NCI-H748 treated with DMSO at 0.1 percent for 48 hours (cell line): Measurements from ENCODE around the gene TAF13.
A peak's percentile ranks its signal among the peaks of the same experiment; 100 is the strongest.
"Not testable (repeated sequence)": the region's sequence is repeated elsewhere in the genome, so short reads cannot be mapped to it uniquely, and the experiment has no call there.

ENCODE experiments used
- DNase-seq: peaks from one replicate; lab custom pipeline; 2025; lab: John Stamatoyannopoulos, UW

Gene TAF13

DNA sequence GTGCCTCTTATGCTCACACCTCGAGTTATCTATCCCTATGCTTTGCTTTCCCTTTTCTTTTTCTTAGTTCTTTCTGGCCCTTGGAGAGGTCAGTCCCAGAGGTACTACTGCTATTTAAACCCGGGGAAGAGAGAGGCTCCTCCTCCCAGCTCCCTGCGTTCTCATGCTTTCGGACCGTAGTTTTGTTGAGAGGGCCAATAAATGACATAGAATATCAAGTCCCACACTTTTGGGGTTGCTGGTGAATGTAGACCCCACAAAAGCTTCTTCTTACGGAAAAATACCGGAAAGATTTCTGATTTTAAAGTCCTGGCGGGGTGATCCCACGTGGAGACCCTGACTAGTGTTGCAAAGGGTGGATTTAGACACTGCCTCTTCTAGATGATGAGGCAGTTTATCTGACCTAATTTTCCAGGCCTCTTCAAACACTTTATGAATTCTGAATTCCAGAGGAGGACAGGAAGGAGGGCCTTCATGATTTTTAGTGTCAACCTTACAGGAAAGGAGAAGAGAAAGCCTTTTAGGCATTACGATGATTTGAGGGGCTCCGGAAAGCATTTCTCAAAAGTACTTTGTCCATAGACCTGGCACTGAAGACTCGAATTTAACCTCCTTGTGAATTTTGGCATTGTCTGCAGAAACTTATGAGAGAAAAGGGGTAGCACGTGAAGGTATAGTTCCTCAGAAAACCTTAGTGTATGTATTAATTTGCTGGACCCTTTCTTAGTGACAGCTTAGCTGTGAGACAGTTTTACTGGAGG is 15.5 kb upstream of the TAF13 start:
- DNase-seq = no peak

DNA sequence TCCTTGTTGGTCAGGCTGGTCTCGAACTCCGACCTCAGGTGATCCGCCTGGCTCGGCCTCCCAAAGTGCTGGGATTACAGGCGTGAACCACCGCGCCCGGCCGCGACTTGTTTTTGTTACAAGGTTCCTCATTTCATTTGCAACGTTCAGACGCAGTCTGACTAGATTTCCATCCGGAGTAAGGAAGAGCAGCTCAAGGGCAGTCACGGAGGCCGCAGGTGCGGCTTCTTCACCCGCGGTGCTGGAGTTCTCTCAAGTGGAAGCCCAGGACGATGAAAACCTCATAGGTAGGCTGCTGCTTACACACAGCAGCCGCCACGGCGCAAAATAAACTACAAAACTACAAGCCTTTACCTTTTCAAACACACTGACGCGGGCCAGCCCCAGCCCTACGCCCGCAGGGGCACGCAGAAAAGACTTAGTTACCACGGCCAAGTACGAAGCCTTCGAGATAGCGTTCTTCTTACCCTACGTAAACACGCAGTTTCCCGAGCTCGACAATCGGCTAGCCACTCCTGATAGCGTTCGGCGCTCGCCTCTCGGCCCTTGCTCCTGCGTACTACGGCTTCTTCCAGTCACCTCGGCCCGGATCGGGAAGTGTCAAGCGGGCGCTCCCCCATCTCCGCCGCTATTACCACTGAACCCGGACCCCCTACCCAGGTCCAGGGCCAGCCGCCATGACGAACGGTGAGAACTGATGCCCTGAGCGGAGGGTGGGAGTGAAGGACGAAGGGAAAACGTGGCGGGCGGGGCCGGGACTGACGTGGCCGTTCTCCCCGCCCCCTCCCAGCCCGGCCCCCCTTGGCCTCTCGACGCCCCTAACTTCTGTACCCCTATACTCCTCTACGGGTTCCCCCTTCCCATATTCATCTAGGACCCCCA is 14.6 kb upstream of the TAF13 start, which contains the start of gene TMEM167B:
Gene TMEM167B (plus strand): TSS at position 569 of the 882 bp plus-strand sequence. CDS start 109 bp downstream, at position 678.
- peak; percentile 87 for DNase-seq

DNA sequence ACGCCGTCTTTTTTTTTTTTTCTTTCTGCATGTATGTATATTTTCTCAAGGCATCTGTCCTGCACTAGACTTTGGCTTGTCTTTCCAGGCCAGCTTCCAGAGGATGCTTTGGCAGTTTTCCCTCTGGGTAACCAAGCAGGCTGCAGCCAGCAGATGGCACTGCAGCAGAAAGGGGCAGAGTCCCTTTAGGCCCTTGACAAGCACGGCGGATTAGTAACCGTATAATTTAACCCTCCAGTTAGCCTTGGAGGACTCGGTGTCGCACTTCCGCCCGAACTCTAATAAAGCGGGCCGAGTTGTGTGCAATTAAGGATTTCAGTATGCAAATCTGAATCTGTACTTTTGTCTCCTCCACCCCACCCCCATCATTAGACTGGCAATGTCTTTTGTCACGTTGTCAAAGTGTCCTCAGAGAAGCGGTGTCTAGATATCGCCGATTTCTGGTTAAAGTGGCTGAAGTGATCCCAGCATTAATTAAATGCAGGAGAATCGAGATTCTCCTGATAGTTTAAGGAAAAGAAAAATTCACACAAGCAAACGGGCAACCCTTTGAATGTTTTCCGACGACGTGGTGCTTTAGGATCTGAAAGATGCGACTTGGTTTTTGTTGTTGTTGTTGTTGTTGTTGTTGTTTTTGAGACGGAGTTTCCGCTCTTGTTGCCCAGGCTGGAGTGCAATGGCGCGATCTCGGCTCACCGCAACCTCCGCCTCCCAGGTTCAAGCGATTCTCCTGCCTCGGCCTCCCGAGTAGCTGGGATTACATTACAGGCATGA is 13.6 kb upstream of the TAF13 start:
- DNase-seq = peak; percentile 82

DNA sequence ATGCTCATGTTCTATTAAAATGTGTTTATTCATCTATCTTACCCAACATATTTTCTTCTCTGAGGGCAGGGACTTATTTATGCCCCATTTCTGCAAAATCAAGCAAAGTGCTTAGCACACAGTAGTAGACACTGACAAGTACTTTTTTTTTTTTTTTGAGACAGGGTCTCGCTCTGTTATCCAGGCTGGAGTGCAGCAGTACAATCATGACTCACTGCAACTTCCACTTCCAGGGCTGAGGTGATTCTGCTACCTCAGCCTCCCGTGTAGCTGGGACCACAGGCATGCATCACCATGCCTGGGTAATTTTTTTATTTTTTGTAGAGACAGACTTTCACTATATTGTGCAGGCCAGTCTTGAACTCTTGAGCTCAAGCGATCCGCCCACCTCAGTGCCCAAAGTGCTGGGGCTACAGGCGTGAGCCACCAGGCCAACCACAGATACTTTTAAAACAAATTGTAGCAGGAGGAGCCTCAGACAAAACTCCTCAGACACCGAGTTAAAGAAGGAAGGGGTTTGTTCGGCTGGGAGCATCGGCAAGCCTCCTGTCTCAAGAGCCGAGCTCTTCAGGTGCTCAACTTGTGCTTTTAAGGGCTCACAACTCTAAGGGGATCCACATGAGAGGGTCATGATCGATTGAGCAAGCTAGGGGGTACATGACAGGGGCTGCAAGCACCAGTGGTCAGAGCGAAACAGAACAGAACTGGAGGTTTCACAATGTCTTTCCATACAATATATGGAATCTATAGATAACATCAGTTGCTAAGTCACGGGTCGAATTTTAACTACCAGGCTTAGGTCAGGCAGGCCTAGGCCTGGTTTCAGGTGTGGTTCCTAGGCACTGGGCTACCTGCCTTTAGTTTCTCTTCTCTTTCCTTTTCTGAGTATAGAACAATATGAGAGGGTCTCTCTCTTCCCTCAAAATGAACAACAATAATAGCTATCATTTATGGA is 9.0 kb upstream of the TAF13 start:
- DNase-seq = no peak

DNA sequence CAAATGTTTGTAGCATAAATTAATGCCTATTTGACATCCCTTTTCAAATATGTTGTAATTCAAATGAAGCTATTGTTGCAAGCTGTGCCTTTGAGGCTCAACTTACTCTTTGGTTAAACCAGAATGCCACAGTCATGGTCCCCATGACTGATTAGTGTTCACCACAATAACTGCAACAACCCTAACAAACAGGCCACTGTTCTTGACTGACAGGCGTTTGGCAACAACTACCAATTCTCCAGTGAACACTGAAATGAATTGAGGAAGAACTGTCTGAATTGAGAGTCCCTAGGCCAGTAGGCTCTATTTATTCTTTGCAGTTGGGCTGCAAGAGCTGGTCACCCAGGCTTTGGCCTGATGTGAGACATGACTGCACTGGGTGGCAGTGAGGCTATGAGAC is 8.1 kb upstream of the TAF13 start:
- no peak for DNase-seq

DNA sequence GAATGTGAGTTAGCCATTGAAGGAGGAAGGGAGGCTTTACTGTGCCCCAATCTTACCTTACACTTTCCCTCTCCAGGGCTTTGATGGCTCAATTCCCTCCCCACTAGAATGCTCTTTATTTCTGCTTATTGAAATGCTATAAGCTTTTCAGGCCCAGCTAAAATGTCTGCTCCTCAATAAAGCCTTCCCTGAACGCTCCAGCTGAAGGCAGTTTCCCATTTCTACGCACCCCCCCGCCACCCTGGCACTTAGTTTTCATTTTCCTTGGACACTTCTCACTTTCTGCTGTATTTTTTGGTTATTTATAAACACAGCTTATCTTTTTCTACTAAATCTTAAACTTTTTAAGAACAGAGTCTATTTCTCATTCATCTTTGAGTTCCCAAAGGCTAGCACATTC is 7.7 kb upstream of the TAF13 start:
- no peak for DNase-seq

DNA sequence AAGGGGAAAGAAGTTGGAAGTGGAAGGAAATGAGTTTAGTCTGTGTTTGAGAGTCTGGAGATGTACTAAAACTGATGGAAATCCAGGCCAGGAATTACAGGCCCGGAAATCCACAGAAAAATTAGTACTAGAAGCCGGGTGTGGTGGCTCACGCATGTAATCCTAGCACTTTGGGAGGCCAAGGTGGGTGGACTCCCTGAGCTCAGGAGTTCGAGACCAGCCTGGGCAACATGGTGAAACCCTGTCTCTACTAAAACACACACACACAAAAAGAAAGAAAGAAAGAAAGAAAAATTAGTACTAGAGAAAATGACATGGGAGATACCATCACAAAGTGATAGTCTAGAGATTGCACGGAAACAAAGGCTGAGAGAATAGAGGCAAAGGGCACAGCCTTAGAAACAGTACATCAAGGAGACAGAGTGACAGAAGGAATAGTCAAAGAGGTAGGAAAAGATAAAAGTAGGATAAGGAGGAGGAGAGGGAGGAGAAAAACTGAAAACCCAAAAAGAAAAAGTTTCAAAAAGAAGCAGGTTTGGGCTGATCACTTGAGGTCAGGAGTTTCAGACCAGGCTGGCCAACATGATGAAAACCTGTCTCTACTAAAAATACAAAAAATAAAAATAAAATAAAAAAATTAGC is 4.8 kb upstream of the TAF13 start:
- DNase-seq = no peak

DNA sequence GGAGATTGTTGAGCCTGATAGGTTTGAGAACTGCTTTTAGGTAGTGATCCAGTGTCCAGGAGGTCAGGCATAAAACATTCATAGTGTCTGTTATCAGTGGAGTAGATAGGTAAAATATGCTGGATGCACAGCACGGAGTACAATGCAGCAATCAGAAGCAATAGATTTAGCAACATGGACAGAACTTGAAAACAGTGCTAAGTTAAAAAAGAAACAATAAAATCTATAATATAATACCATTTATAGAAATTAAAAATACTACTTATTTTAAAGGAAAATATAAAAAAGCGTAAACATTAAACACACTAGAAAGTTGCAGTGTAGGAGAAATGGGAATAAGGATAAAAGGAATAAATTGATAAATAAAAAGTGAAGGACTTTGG is 3.4 kb upstream of the TAF13 start:
- DNase-seq = no peak

DNA sequence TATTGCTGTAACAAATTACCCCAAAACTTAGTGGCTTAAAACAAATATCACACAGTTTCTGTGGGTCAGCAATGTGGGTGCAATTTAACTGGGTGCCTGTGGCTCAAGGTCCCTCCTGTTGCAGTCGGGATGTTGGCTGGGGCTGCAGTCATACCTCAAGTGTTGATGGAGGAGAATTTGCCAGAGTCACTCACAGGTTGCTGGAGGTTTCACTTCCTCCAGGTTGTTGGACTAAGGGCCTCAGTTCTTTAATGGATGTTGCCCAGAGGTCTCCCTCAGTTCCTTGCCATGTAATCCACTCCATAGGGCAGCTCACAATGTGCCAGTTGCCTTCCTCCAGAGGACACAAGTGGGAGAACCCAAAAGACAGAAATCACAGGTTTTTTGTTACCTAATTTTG is 2.5 kb upstream of the TAF13 start:
- DNase-seq = no peak

DNA sequence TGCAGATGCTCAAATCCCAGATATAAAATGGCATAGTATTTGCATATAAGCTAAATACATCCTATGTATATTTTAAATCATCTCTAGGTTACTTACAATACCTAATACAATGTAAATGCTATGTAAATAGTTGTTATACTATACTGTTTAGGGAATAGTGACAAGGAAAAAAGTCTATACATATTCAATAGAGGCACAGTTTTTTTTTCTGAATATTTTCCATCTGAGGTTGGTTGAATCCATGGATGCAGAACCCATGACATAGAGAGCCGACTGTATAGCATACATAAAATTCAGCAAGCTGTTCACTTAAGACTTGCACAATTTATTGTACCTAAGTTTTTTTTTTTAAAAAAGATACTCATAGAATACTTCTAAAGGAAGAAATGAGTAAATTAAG is 6.5 kb downstream of the TAF13 start:
- no peak for DNase-seq

DNA sequence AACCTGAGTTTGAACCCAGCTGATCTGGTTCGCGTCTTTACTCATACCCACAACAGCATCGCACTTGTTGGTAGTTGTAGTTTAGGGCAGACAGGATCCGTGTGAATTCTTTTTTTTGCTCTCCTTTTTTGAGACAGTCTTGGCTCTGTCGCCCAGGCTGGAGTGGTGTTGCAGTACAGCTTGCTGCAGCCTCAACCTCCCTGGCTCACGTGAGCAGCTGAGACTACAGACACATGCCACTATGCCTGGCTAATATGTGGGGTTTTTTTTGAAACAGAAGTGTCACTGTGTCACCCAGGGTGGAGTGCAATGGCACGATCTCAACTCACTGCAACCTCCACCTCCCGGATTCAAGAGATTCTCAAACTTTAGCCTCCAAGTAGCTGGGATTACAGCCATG is 7.9 kb downstream of the TAF13 start:
- DNase-seq = no peak

DNA sequence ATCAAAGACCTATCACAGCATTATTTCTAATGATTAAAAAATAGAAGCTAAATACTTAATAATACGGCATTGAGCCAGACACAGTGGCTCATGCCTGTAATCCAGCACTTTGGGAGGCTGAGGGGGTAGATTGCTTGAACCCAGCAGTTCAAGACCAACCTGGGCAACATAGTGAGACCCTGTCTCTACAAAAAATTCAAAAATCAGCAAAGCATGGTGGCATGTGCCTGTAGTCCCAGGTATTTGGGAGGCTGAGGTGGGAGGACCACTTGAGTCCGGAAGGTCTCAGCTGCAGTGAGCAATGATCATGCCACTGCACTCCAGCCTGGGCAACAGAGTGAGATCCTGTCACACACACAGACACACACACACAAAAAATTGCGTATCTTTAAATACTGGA is 10.7 kb downstream of the TAF13 start:
- no peak for DNase-seq

DNA sequence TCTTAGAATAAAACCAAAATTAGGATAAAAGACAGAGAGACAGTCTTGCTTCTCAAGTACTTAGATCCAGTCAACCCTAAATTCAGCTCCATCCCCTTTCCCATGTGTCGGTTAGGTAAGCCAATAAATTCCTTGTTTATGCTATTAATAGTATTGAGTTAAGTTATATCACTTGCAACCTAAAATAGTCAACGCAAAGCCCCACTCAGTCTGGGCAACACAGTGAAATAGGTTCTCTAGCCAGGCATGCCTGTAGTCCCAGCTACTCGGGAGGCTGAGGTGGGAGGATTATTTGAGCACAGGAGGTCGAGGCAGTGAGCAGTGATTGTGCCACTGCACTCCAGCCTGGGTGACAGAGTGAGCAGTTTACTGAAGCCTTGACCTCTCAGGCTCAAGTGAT is 14.6 kb downstream of the TAF13 start:
- no peak for DNase-seq

DNA sequence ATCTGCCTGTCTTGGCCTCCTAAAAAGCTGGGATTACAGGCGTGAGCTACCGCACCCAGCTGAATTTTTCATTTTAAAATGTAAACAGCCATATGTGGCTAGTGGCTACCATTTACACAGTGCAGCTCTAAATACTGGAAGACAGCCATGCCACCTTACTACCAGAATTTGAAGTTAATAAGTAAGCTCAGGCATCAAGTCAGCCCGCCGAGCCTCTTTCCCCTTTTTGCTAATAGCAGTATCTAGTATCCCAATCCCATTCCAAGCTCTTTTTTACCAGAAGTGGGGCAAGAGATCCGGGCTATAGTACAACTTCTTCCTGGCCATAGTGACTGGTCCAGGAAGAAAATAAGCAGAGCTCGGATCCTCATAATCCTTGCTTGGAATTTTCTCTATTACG is 15.1 kb downstream of the TAF13 start:
- no peak for DNase-seq

DNA sequence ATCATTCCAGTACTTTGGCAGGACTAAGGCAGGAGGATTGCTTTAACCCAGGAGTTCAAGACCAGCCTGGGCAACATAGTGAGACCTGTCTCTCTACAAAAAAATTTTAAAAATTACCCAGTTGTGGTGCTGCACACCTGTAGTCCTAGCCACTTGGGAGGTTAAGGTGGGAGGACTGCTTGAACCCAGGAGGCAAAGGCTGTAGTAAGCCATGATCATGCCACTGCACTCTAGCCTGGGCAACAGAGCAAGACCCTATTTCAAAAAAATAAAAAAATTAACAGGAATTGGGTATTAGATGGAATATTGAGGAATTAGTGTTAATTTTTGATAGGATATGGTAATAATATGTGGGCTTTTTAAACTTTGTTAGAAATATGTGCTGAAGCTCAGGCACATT is 16.8 kb downstream of the TAF13 start:
- DNase-seq = no peak

DNA sequence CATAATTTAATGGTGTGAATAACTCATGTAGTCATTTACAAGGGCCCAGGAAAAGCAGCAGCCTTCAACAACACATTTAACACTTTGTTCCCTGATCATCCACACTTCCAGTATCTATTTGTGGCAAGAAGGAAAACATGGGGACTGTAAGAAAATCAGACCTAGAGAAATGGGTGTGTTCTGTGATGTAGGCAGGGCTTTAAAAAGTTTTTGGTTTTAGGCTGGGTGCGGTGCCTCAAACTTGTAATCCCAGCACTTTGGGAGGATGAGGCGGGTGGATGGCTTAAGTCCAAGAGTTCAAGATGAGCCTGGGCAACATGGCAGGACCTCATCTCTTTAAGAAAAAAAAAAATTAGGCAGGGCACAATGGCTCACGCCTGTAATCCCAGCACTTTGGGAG is 19.7 kb downstream of the TAF13 start:
- no peak for DNase-seq

DNA sequence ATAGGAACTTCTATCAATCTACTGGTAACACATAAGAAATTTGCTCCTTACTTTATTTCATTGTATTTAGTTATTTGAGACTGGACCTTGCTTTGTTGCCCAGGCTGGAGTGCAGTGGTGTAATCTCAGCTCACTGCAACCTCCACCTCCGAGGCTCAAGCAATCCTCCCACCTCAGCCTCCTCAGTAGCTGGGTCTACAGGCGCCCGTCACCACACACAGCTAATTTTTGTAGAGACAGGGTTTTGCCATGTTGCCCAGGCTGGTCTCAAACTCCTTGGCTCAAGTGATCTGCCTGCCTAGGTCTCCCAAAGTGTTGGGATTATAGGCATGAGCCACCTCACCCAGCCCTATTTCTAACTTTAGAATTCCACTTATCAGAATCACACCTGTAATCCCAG is 23.7 kb downstream of the TAF13 start:
- not testable (repeated sequence) for DNase-seq

DNA sequence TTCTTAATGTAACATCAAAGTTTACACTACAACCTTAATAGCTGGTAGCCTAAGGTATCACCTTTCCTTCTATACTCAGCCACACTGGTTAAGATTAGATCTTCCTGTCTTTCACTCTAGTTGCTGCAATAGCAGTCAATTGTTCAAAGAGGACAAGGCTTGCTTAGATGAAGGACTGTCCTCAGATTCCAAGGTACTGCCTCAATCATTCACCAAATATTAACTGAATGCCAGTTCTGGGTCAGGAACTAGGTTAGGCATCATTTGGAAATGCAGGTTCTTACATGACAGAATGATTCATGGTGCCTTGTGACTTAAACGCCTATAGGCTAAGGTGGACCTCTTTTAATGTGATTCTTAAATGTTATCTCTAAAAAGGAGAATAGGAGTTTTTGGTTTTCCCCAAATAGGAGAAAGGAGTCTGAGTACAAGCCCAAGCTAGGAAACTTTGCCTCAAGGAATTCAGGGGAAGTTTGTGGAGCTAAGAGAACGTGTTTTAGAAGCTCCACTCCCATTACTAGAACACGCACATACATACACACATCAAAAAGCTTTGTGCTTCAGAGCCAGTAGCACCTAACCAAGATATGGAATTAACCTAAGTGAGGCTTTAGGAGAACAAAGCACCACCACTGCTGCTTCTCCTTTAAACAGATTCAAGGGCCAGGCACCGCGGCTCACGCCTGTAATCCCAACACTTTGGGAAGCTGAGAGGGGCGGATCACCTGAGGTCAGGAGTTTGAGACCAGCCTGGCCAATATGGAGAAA is 25.4 kb downstream of the TAF13 start:
- no peak for DNase-seq

DNA sequence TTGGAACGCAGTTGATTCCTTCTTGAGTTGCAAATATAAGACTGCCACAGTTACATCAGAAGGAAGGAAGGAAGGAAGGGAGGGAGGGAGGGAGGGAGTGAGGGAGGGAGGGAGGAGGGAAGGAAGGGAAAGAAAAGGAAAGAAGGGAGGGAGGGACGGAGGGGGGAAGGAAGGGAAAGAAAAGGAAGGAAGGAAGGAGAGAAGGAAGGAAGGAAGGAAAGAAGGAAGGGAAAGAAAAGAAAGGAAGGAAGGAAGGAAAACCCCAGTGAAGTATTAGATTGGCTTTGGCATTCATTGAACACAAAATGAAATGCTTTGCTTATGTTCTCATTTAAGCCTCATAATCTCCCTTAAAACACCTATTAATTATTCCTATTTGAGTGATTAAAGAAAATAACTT is 27.5 kb downstream of the TAF13 start:
- no peak for DNase-seq

DNA sequence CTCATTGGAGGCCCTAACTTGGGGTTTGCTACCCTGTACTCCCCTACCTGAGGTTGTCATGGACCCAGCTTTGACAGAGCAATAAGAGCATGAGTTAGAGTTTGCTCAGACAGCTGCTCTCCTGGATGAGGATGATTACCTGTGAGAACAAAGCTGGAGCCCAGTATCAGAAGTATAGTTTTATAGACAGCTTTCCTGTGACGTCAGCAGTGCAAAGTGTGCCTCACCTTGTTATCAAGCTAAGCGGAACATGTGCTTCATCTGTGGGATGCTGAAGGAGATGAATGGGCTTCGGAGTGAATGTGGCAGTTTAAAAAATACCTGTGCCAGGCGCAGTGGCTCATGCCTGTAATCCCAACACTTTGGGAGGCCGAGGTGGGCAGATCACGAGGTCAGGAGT is 28.5 kb downstream of the TAF13 start:
- DNase-seq = no peak
